K562 (cell line): Measurements from ENCODE around the gene MYO3B. TPM values are rescaled to one million over a fixed set of nuclear protein-coding genes. Genes with fewer than 3 reads are reported as not detected.
A peak's percentile ranks its signal among the peaks of the same experiment; 100 is the strongest.

Experiments
- ARID2 ChIP-seq: fragments of 450-650 bp; IDR thresholded peaks from 2 replicates; pipeline ENCODE4 v1.6.1; 2017; ENCODE audit warnings: antibody characterized with exemption, mild to moderate bottlenecking
- ESRRB ChIP-seq: fragments of 250-450 bp; sonication (Bioruptor Pico); IDR thresholded peaks from 2 replicates; pipeline ENCODE4 v1.5.0; 2020; ENCODE audit warnings: mild to moderate bottlenecking, moderate library complexity, borderline replicate concordance
- FOXA3 ChIP-seq, 2 experiments: fragments of 450-650 bp in 1 of 2; sonication (generic) in 1 of 2; formaldehyde crosslinking; IDR thresholded peaks in 1 of 2; conservative IDR thresholded peaks in 1 of 2; 2 replicates each; pipeline versions ENCODE4 v1.4.0 to v1.8.0; 2020 to 2022; ENCODE audit warnings: mild to moderate bottlenecking in 2 of 2, missing genetic modification reagents in 1 of 2
- FOXJ2 ChIP-seq: fragments of 200-800 bp; sonication (Bioruptor generic); IDR thresholded peaks from 2 replicates; pipeline ENCODE4 v1.6.1; 2016; ENCODE audit warnings: missing genetic modification characterization, missing compliant biosample characterization
- HNRNPH1 ChIP-seq: fragments of 200-400 bp; formaldehyde crosslinking; optimal IDR thresholded peaks from 2 replicates; pipeline ENCODE3; 2017; ENCODE audit warnings: low read depth, mild to moderate bottlenecking, low read length, moderate library complexity
- MAFG ChIP-seq: fragments of 450-650 bp; conservative IDR thresholded peaks from 2 replicates; pipeline ENCODE4 v1.6.1; 2016; ENCODE audit warnings: missing genetic modification characterization, missing compliant biosample characterization
- MBD1 ChIP-seq: fragments of 250-450 bp; sonication (Bioruptor Pico); IDR thresholded peaks from 2 replicates; pipeline ENCODE4 v1.8.0; 2022; ENCODE audit warnings: inconsistent platforms
- MTA3 ChIP-seq: fragments of 450-650 bp; formaldehyde crosslinking; IDR thresholded peaks from 2 replicates; pipeline ENCODE4 v1.6.1; 2017; ENCODE audit warnings: mild to moderate bottlenecking, borderline replicate concordance
- MYC ChIP-seq, 2 experiments: fragments of 250-450 bp in 1 of 2; sonication (Bioruptor Pico) in 1 of 2; IDR thresholded peaks; 2 replicates each; pipeline versions ENCODE4 v1.5.1 to v1.6.1; 2012 to 2021; ENCODE audit warnings: low read depth in 2 of 2, borderline replicate concordance in 1 of 2, improper control_type of control experiment in 1 of 2, low read length in 1 of 2, mild to moderate bottlenecking in 1 of 2, moderate library complexity in 1 of 2
- NFIX ChIP-seq: fragments of 250-450 bp; sonication (Bioruptor Pico); IDR thresholded peaks from 2 replicates; pipeline ENCODE4 v1.4.0; 2020; ENCODE audit warnings: low read depth, mild to moderate bottlenecking, moderate library complexity
- PHF8 ChIP-seq: fragments of 200-600 bp; sonication (generic); IDR thresholded peaks from 2 replicates; pipeline ENCODE4 v1.6.1; 2012; ENCODE audit warnings: mixed run types, mild to moderate bottlenecking, inconsistent platforms, low read length, moderate library complexity, borderline replicate concordance
- PTBP1 ChIP-seq: fragments of 200-400 bp; formaldehyde crosslinking; IDR thresholded peaks from 2 replicates; pipeline ENCODE4 v1.6.1; 2017; ENCODE audit warnings: low read depth, low read length
- PTRF ChIP-seq: fragments of 450-650 bp; IDR thresholded peaks from 2 replicates; pipeline ENCODE4 v1.6.1; 2016; ENCODE audit warnings: mild to moderate bottlenecking, missing genetic modification characterization, missing compliant biosample characterization
- RHOXF2B ChIP-seq: fragments of 250-450 bp; sonication (Bioruptor Pico); conservative IDR thresholded peaks from 2 replicates; pipeline ENCODE4 v1.5.1; 2021
- TCF3 ChIP-seq: sonication (generic); formaldehyde crosslinking; IDR thresholded peaks from 2 replicates; pipeline ENCODE4 v1.4.0; 2020; ENCODE audit warnings: mild to moderate bottlenecking, missing genetic modification reagents
- ZBTB1 ChIP-seq: sonication (generic); formaldehyde crosslinking; IDR thresholded peaks from 2 replicates; pipeline ENCODE4 v1.8.1; 2023; ENCODE audit warnings: missing genetic modification reagents, low read depth, mild to moderate bottlenecking, borderline replicate concordance
- ZNF239 ChIP-seq: fragments of 250-450 bp; sonication (Bioruptor Pico); IDR thresholded peaks from 2 replicates; pipeline ENCODE4 v1.4.0; 2020; ENCODE audit warnings: mild to moderate bottlenecking
- ZNF75A ChIP-seq: fragments of 450-650 bp; formaldehyde crosslinking; IDR thresholded peaks from 2 replicates; pipeline ENCODE4 v1.4.0; 2020; ENCODE audit warnings: mild to moderate bottlenecking
- polyA plus RNA-seq, 8 experiments: library from polyadenylated mRNA; depleted of rRNA in 4 of 8; stranded (reverse) in 5 of 8; unstranded in 3 of 8; fragments of >200 nt; fragmentation: Nextera tagmentation in 2 of 8; fragmentation: Illumina TruSeq in 1 of 8; extraction: Ambion mirVana in 2 of 8; extraction: Trizol in 1 of 8; gene quantifications; 2 replicates each; pipeline versions ENCODE4 v1.2.1 to v1.2.3, GENCODE V29; 2011 to 2014; ENCODE audit warnings: inconsistent platforms in 1 of 8, missing spikeins in 1 of 8
- total RNA-seq, 7 experiments: library from RNA; depleted of rRNA in 6 of 7; stranded (reverse); fragments of >200 nt in 6 of 7; fragmentation: Illumina TruSeq in 2 of 7; extraction: Trizol in 2 of 7; gene quantifications; 2 replicates each; pipeline versions ENCODE4 v1.2.1 to v1.2.3, GENCODE V29; 2011 to 2021; ENCODE audit warnings: low replicate concordance in 1 of 7
- TF ChIP-seq, protein P1 (sequence below): fragments of 250-450 bp; sonication (Bioruptor Pico); IDR thresholded peaks from 2 replicates; pipeline ENCODE4 v1.4.0; 2020; ENCODE audit warnings: mild to moderate bottlenecking, moderate library complexity, borderline replicate concordance
- TF ChIP-seq, protein P2 (sequence below): fragments of 250-450 bp; sonication (Bioruptor Pico); IDR thresholded peaks from 2 replicates; pipeline ENCODE4 v1.5.0; 2021

The MYO3B gene
- total and polyA plus RNA-seq, 9 of the 15 experiments (the other 6 are each of a cell fraction or from before 2014, with no cell fraction given) = 2.7 to 6.5 (median 3.6) TPM

GRCh38 chr2:170191166-170191866, 13.4 kb downstream of the MYO3B start (continued):
- no peak for TF ChIP-seq MBD1 (CRISPR knock-in tag)
- TF ChIP-seq, protein P1, sequence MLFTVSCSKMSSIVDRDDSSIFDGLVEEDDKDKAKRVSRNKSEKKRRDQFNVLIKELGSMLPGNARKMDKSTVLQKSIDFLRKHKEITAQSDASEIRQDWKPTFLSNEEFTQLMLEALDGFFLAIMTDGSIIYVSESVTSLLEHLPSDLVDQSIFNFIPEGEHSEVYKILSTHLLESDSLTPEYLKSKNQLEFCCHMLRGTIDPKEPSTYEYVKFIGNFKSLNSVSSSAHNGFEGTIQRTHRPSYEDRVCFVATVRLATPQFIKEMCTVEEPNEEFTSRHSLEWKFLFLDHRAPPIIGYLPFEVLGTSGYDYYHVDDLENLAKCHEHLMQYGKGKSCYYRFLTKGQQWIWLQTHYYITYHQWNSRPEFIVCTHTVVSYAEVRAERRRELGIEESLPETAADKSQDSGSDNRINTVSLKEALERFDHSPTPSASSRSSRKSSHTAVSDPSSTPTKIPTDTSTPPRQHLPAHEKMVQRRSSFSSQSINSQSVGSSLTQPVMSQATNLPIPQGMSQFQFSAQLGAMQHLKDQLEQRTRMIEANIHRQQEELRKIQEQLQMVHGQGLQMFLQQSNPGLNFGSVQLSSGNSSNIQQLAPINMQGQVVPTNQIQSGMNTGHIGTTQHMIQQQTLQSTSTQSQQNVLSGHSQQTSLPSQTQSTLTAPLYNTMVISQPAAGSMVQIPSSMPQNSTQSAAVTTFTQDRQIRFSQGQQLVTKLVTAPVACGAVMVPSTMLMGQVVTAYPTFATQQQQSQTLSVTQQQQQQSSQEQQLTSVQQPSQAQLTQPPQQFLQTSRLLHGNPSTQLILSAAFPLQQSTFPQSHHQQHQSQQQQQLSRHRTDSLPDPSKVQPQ = no peak
- TF ChIP-seq ZBTB1 (CRISPR knock-in tag) = no peak
- TF ChIP-seq MTA3 = no peak
- TF ChIP-seq ZNF239 = no peak
- TF ChIP-seq RHOXF2B (CRISPR knock-in tag) = no peak
- TF ChIP-seq TCF3 (CRISPR knock-in tag) = peak; percentile 33; the same call in 1 of the 2 replicates
- TF ChIP-seq PHF8 = no peak
- TF ChIP-seq PTRF (tag) = no peak
- no peak for TF ChIP-seq ZNF75A
- TF ChIP-seq, protein P2, sequence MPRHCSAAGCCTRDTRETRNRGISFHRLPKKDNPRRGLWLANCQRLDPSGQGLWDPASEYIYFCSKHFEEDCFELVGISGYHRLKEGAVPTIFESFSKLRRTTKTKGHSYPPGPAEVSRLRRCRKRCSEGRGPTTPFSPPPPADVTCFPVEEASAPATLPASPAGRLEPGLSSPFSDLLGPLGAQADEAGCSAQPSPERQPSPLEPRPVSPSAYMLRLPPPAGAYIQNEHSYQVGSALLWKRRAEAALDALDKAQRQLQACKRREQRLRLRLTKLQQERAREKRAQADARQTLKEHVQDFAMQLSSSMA = no peak
- TF ChIP-seq HNRNPH1 = no peak
- TF ChIP-seq MAFG = no peak
- TF ChIP-seq ARID2 = no peak
- 0 out of 4 replicates have a peak, but pooled peaks of 1 of the 2 experiments have one; percentile 6 for TF ChIP-seq FOXA3 (CRISPR knock-in tag; conservative IDR thresholded peaks at IDR 0.05 in 1 of 2, IDR thresholded peaks at IDR 0.05 in 1 of 2)
- TF ChIP-seq ESRRB = no peak
- no peak for TF ChIP-seq NFIX (CRISPR knock-in tag)
- no peak for TF ChIP-seq MYC (IDR thresholded peaks at IDR 0.05; ENCODE audit: low read depth, low read length)
- no peak for TF ChIP-seq MYC (CRISPR knock-in tag; IDR thresholded peaks at IDR 0.05; ENCODE audit: borderline replicate concordance, low read depth)
- 0 out of 2 replicates have a peak, but pooled peaks have one; percentile 29 for TF ChIP-seq FOXJ2
- TF ChIP-seq PTBP1 = no peak
